GM23338 (cell line): ENCODE results near the gene LRRTM2. TPM values are rescaled to one million over a fixed set of nuclear protein-coding genes. Genes with fewer than 3 reads are reported as not detected.

Experiments
- ATAC-seq: fragments of 200-7000 bp; cut with Tn5 transposase; 3 replicates; pipeline ENCODE4 v1.9.1; 2020
- DNase-seq: peaks from one replicate; pipeline ENCODE4 v3.0.0-alpha.2; 2015; ENCODE audit warnings: low spot score
- H2AFZ ChIP-seq: fragments of 200-600 bp; sonication (generic); 2 replicates; pipeline ENCODE4 v1.8.0; 2016; ENCODE audit warnings: antibody characterized with exemption, mild to moderate bottlenecking, moderate library complexity
- H3F3A ChIP-seq: fragments of 200-600 bp; sonication (generic); replicated peaks from 2 replicates; pipeline ENCODE4 v1.8.0; 2017; ENCODE audit warnings: antibody characterized with exemption, mixed run types, low read depth
- H3K27ac ChIP-seq: fragments of 200-600 bp; sonication (generic); 2 replicates; pipeline ENCODE4 v1.6.1; 2016; ENCODE audit warnings: low read depth
- H3K27me3 ChIP-seq: fragments of 200-600 bp; sonication (generic); 2 replicates; pipeline ENCODE4 v1.8.0; 2016; ENCODE audit warnings: mild to moderate bottlenecking, mixed run types, moderate library complexity; ENCODE audit not compliant: insufficient read depth
- H3K36me3 ChIP-seq: fragments of 200-600 bp; sonication (generic); 2 replicates; pipeline ENCODE4 v1.8.0; 2016; ENCODE audit warnings: mild to moderate bottlenecking; ENCODE audit not compliant: insufficient read depth
- H3K4me1 ChIP-seq: fragments of 200-600 bp; sonication (generic); 2 replicates; pipeline ENCODE4 v1.8.0; 2016; ENCODE audit warnings: mild to moderate bottlenecking, moderate library complexity; ENCODE audit not compliant: insufficient read depth
- H3K4me2 ChIP-seq: fragments of 200-600 bp; sonication (generic); 2 replicates; pipeline ENCODE4 v1.7.1; 2017; ENCODE audit warnings: mixed run types
- H3K4me3 ChIP-seq: fragments of 200-600 bp; sonication (generic); 2 replicates; pipeline ENCODE4 v1.6.1; 2016; ENCODE audit warnings: mixed run types
- H3K79me2 ChIP-seq: fragments of 200-600 bp; sonication (generic); replicated peaks from 2 replicates; pipeline ENCODE4 v1.8.0; 2017; ENCODE audit warnings: mild to moderate bottlenecking; ENCODE audit not compliant: insufficient read depth
- H3K9me2 ChIP-seq: fragments of 200-600 bp; sonication (generic); 2 replicates; pipeline ENCODE4 v1.8.0; 2017; ENCODE audit not compliant: insufficient read depth
- H4K20me1 ChIP-seq: fragments of 200-600 bp; sonication (generic); replicated peaks from 2 replicates; pipeline ENCODE4 v1.8.0; 2017; ENCODE audit warnings: mild to moderate bottlenecking; ENCODE audit not compliant: insufficient read depth
- H3K27ac Mint-ChIP-seq: 2 replicates; pipeline ENCODE4 v1.8.0; 2020; ENCODE audit warnings: inconsistent platforms, mild to moderate bottlenecking, moderate library complexity, mixed read lengths
- H3K27me3 Mint-ChIP-seq: 3 replicates; pipeline ENCODE4 v1.8.0; 2022; ENCODE audit warnings: low read depth, mild to moderate bottlenecking, moderate library complexity, mixed read lengths, inconsistent platforms; ENCODE audit not compliant: insufficient read depth, poor library complexity
- H3K36me3 Mint-ChIP-seq: 3 replicates; pipeline ENCODE4 v1.8.0; 2021; ENCODE audit warnings: low read depth, mild to moderate bottlenecking, inconsistent platforms, moderate library complexity, mixed read lengths
- H3K4me1 Mint-ChIP-seq: 3 replicates; pipeline ENCODE4 v1.8.0; 2020; ENCODE audit warnings: mild to moderate bottlenecking, inconsistent platforms, mixed read lengths
- H3K4me3 Mint-ChIP-seq: 3 replicates; pipeline ENCODE4 v1.8.0; 2021; ENCODE audit warnings: moderate library complexity, mild to moderate bottlenecking, inconsistent platforms, mixed read lengths
- H3K9me3 Mint-ChIP-seq: 3 replicates; pipeline ENCODE4 v1.8.0; 2020; ENCODE audit warnings: moderate library complexity, mild to moderate bottlenecking, inconsistent platforms, mixed read lengths
- CREB1 ChIP-seq: fragments of 250-450 bp; sonication (Bioruptor Pico); IDR thresholded peaks from 2 replicates; pipeline ENCODE4 v1.5.0; 2020; ENCODE audit warnings: low read depth, mild to moderate bottlenecking, moderate library complexity
- JUNB ChIP-seq: IDR thresholded peaks from one replicate; pipeline ENCODE4 v1.6.1; 2016; ENCODE audit warnings: antibody characterized with exemption; ENCODE audit not compliant: unreplicated experiment
- POLR2AphosphoS5 ChIP-seq: IDR thresholded peaks from 2 replicates; pipeline ENCODE4 v1.6.1; 2016; ENCODE audit warnings: antibody characterized with exemption, low read depth
- REST ChIP-seq: IDR thresholded peaks from one replicate; pipeline ENCODE4 v1.6.1; 2018; ENCODE audit warnings: antibody characterized with exemption; ENCODE audit not compliant: unreplicated experiment
- polyA plus RNA-seq: library from polyadenylated mRNA; unstranded; fragments of >200 nt; fragmentation: Nextera tagmentation; extraction: Ambion mirVana; gene quantifications from 2 replicates; pipeline ENCODE4 v1.2.1, GENCODE V29; 2016
- total RNA-seq: library from RNA; depleted of rRNA; stranded (reverse); fragments of >200 nt; shearing (Covaris generic); gene quantifications from 2 replicates; pipeline ENCODE4 v1.2.3, GENCODE V29; 2014
- TF ChIP-seq, protein P1 (sequence below): fragments of 250-450 bp; sonication (Bioruptor Pico); IDR thresholded peaks from 2 replicates; pipeline ENCODE4 v1.5.0; 2020; ENCODE audit warnings: mild to moderate bottlenecking, moderate library complexity
- TF ChIP-seq, protein P2 (sequence below): IDR thresholded peaks from 2 replicates; pipeline ENCODE4 v1.6.1; 2016; ENCODE audit warnings: antibody characterized with exemption

The LRRTM2 gene
- total and polyA plus RNA-seq, 2 experiments from 2014 or later: 1.5 TPM; not detected in 1

- Histone ChIP-seq H4K20me1 (no peaks in the 10 kb centered on the region; the same call in 1 of the 2 replicates), H3K79me2 (peaks cover 79% of the 10 kb centered on the region), H3K4me2 (no peak overlapping the region), H3F3A (no peaks in the 10 kb centered on the region), H3K27ac (no peak overlapping the region), H3K27me3 (no peaks in the 10 kb centered on the region), H3K9me2 (no peaks in the 10 kb centered on the region), H3K4me1 (no peaks in the 10 kb centered on the region), H3K36me3 (no peaks in the 10 kb centered on the region; the same call in 1 of the 2 replicates), H2AFZ (no peak overlapping the region), H3K4me3 (no peak overlapping the region)
- H3K27me3 Mint-ChIP-seq: peaks cover 2% of the 10 kb centered on the region
- TF ChIP-seq, protein P1, sequence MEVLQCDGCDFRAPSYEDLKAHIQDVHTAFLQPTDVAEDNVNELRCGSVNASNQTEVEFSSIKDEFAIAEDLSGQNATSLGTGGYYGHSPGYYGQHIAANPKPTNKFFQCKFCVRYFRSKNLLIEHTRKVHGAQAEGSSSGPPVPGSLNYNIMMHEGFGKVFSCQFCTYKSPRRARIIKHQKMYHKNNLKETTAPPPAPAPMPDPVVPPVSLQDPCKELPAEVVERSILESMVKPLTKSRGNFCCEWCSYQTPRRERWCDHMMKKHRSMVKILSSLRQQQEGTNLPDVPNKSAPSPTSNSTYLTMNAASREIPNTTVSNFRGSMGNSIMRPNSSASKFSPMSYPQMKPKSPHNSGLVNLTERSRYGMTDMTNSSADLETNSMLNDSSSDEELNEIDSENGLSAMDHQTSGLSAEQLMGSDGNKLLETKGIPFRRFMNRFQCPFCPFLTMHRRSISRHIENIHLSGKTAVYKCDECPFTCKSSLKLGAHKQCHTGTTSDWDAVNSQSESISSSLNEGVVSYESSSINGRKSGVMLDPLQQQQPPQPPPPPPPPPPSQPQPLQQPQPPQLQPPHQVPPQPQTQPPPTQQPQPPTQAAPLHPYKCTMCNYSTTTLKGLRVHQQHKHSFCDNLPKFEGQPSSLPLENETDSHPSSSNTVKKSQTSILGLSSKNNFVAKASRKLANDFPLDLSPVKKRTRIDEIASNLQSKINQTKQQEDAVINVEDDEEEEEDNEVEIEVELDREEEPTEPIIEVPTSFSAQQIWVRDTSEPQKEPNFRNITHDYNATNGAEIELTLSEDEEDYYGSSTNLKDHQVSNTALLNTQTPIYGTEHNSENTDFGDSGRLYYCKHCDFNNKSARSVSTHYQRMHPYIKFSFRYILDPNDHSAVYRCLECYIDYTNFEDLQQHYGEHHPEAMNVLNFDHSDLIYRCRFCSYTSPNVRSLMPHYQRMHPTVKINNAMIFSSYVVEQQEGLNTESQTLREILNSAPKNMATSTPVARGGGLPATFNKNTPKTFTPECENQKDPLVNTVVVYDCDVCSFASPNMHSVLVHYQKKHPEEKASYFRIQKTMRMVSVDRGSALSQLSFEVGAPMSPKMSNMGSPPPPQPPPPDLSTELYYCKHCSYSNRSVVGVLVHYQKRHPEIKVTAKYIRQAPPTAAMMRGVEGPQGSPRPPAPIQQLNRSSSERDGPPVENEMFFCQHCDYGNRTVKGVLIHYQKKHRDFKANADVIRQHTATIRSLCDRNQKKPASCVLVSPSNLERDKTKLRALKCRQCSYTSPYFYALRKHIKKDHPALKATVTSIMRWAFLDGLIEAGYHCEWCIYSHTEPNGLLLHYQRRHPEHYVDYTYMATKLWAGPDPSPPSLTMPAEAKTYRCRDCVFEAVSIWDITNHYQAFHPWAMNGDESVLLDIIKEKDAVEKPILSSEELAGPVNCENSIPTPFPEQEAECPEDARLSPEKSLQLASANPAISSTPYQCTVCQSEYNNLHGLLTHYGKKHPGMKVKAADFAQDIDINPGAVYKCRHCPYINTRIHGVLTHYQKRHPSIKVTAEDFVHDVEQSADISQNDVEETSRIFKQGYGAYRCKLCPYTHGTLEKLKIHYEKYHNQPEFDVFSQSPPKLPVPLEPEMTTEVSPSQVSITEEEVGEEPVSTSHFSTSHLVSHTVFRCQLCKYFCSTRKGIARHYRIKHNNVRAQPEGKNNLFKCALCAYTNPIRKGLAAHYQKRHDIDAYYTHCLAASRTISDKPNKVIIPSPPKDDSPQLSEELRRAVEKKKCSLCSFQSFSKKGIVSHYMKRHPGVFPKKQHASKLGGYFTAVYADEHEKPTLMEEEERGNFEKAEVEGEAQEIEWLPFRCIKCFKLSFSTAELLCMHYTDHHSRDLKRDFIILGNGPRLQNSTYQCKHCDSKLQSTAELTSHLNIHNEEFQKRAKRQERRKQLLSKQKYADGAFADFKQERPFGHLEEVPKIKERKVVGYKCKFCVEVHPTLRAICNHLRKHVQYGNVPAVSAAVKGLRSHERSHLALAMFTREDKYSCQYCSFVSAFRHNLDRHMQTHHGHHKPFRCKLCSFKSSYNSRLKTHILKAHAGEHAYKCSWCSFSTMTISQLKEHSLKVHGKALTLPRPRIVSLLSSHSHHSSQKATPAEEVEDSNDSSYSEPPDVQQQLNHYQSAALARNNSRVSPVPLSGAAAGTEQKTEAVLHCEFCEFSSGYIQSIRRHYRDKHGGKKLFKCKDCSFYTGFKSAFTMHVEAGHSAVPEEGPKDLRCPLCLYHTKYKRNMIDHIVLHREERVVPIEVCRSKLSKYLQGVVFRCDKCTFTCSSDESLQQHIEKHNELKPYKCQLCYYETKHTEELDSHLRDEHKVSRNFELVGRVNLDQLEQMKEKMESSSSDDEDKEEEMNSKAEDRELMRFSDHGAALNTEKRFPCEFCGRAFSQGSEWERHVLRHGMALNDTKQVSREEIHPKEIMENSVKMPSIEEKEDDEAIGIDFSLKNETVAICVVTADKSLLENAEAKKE: no peak
- no peak for TF ChIP-seq JUNB
- no peak for TF ChIP-seq POLR2AphosphoS5
- TF ChIP-seq CREB1: no peak
- TF ChIP-seq, protein P2, sequence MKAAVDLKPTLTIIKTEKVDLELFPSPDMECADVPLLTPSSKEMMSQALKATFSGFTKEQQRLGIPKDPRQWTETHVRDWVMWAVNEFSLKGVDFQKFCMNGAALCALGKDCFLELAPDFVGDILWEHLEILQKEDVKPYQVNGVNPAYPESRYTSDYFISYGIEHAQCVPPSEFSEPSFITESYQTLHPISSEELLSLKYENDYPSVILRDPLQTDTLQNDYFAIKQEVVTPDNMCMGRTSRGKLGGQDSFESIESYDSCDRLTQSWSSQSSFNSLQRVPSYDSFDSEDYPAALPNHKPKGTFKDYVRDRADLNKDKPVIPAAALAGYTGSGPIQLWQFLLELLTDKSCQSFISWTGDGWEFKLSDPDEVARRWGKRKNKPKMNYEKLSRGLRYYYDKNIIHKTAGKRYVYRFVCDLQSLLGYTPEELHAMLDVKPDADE: no peak
- no peak for TF ChIP-seq REST
- H3K4me1 Mint-ChIP-seq: peaks cover 35% of the 10 kb centered on the region
- ATAC-seq (no peak), DNase-seq (no peak)
- no peak overlapping the region for H3K4me3 Mint-ChIP-seq
- peaks cover 10% of the 10 kb centered on the region; the same call in 2 of the 3 replicates for H3K36me3 Mint-ChIP-seq
- H3K9me3 Mint-ChIP-seq: no peaks in the 10 kb centered on the region
- H3K27ac Mint-ChIP-seq: no peak overlapping the region
Measured at GRCh38 chr5:138820695-138821094, 54.4 kb downstream of the LRRTM2 start.
